ENCODE data around the gene RBPJ.

RBPJ gene

GRCh38 chr4:26484516-26484915 is 163.7 kb downstream of the RBPJ start:
- TF ChIP-seq CTCF (IDR thresholded peaks at IDR 0.05) = no peak
- no peak for TF ChIP-seq ZFX (IDR thresholded peaks at IDR 0.05; ENCODE audit: borderline replicate concordance)

More at GRCh38 chr4:26484516-26484915, 163.7 kb downstream of the RBPJ start:
- H3K27ac ChIP-seq = no peak overlapping the region
